ENCODE results near the gene ELMO1.

Gene ELMO1

GRCh38 chr7:37467002-37467401 lies 18.3 kb upstream of the ELMO1 start:
- DNase-seq (ENCODE audit: low spot score), result no peak

GRCh38 chr7:37462138-37462537 lies 13.5 kb upstream of the ELMO1 start:
- no peak for DNase-seq (ENCODE audit: low spot score)

GRCh38 chr7:37455081-37455480 lies 6.4 kb upstream of the ELMO1 start:
- DNase-seq (ENCODE audit: low spot score), result no peak

GRCh38 chr7:37452346-37452745 lies 3.7 kb upstream of the ELMO1 start:
- DNase-seq (ENCODE audit: low spot score), result no peak

GRCh38 chr7:37450035-37450434 lies 1.4 kb upstream of the ELMO1 start:
- DNase-seq (ENCODE audit: low spot score), result no peak

GRCh38 chr7:37449621-37450020 lies 957 bp upstream of the ELMO1 start:
- DNase-seq (ENCODE audit: low spot score), result no peak

- DNase-seq (ENCODE audit: low spot score), result no peak
These were observed 541 bp downstream of the ELMO1 start for GRCh38 chr7:37448011-37448635.

- DNase-seq (ENCODE audit: low spot score), result no peak
These were observed 2.3 kb downstream of the ELMO1 start for GRCh38 chr7:37446371-37446770.

- DNase-seq (ENCODE audit: low spot score), result no peak
These were observed 2.9 kb downstream of the ELMO1 start for GRCh38 chr7:37445790-37446189.

GRCh38 chr7:37445064-37445723 lies 3.5 kb downstream of the ELMO1 start:
- DNase-seq (ENCODE audit: low spot score), result no peak

- DNase-seq (ENCODE audit: low spot score), result no peak
These were observed 5.0 kb downstream of the ELMO1 start for GRCh38 chr7:37443627-37444026.

GRCh38 chr7:37442268-37442667 lies 6.4 kb downstream of the ELMO1 start:
- DNase-seq (ENCODE audit: low spot score), result no peak

- no peak for DNase-seq (ENCODE audit: low spot score)
These were observed 6.8 kb downstream of the ELMO1 start for GRCh38 chr7:37441816-37442215.

GRCh38 chr7:37441386-37441760 lies 7.3 kb downstream of the ELMO1 start:
- no peak for DNase-seq (ENCODE audit: low spot score)

GRCh38 chr7:37440738-37441385 lies 7.8 kb downstream of the ELMO1 start:
- no peak for DNase-seq (ENCODE audit: low spot score)

GRCh38 chr7:37439653-37440026 lies 9.0 kb downstream of the ELMO1 start:
- DNase-seq (ENCODE audit: low spot score), result no peak

- DNase-seq (ENCODE audit: low spot score), result no peak
These were observed 9.6 kb downstream of the ELMO1 start for GRCh38 chr7:37438906-37439652.

- no peak for DNase-seq (ENCODE audit: low spot score)
These were observed 13.4 kb downstream of the ELMO1 start for GRCh38 chr7:37435156-37435855.

- DNase-seq (ENCODE audit: low spot score), result no peak
These were observed 14.1 kb downstream of the ELMO1 start for GRCh38 chr7:37434529-37434928.

GRCh38 chr7:37433166-37433565 lies 15.5 kb downstream of the ELMO1 start:
- peak; percentile 1 for DNase-seq (ENCODE audit: low spot score)

GRCh38 chr7:37432281-37432920 lies 16.3 kb downstream of the ELMO1 start:
- no peak for DNase-seq (ENCODE audit: low spot score)

- no peak for DNase-seq (ENCODE audit: low spot score)
These were observed 17.3 kb downstream of the ELMO1 start for GRCh38 chr7:37431413-37431812.

All from RKO (cell line).